Measurements from ENCODE around the gene CENPX. TPM values are rescaled to one million over a fixed set of nuclear protein-coding genes. Genes with fewer than 3 reads are reported as not detected.
"Not testable (repeated sequence)": the region's sequence is repeated elsewhere in the genome, so short reads cannot be mapped to it uniquely, and the experiment has no call there.

CENPX gene
- total RNA-seq, 1 donor from 2014 or later: 29.2 TPM

- no peak for DNase-seq
These were observed 17.1 kb upstream of the CENPX start for GRCh38 chr17:82039695-82040299.

GRCh38 chr17:82038796-82039409 is 16.2 kb upstream of the CENPX start:
- not testable (repeated sequence) for DNase-seq

- DNase-seq: no peak
These were observed 15.2 kb upstream of the CENPX start for GRCh38 chr17:82037889-82038195.

- DNase-seq: peak; percentile 95
These were observed 14.6 kb upstream of the CENPX start, which contains the start of gene DCXR for GRCh38 chr17:82037092-82037888. Gene DCXR (minus strand): TSS chr17:82037697. CDS start chr17:82037682, 15 bp downstream.

GRCh38 chr17:82036634-82037091 is 14.0 kb upstream of the CENPX start:
- DNase-seq: no peak

- no peak for DNase-seq
These were observed 13.4 kb upstream of the CENPX start for GRCh38 chr17:82035956-82036633.

GRCh38 chr17:82035488-82035887 is 12.8 kb upstream of the CENPX start:
- no peak for DNase-seq

GRCh38 chr17:82034371-82035011 is 11.8 kb upstream of the CENPX start:
- DNase-seq: no peak

- DNase-seq: no peak
These were observed 10.8 kb upstream of the CENPX start for GRCh38 chr17:82033359-82034085.

- DNase-seq: no peak
These were observed 9.4 kb upstream of the CENPX start for GRCh38 chr17:82031885-82032627.

- no peak for DNase-seq
These were observed 8.7 kb upstream of the CENPX start, which contains the start of gene RAC3 for GRCh38 chr17:82031303-82031884. Gene RAC3 (plus strand): TSS chr17:82031678. CDS start chr17:82031762, 84 bp downstream.

GRCh38 chr17:82030470-82031302 is 8.0 kb upstream of the CENPX start:
- peak; percentile 79 for DNase-seq

GRCh38 chr17:82029990-82030469 is 7.4 kb upstream of the CENPX start:
- no peak for DNase-seq

GRCh38 chr17:82029391-82029790 is 6.7 kb upstream of the CENPX start:
- DNase-seq: no peak

- DNase-seq: no peak
These were observed 6.3 kb upstream of the CENPX start for GRCh38 chr17:82028966-82029365.

- DNase-seq: no peak
These were observed 5.6 kb upstream of the CENPX start for GRCh38 chr17:82028246-82028645.

GRCh38 chr17:82025401-82026107 is 2.9 kb upstream of the CENPX start:
- no peak for DNase-seq

- no peak for DNase-seq
These were observed 2.2 kb upstream of the CENPX start for GRCh38 chr17:82024859-82025258.

Data from occipital lobe (tissue), 2 donors.